ENCODE data around the gene FXYD1. TPM values are rescaled to one million over a fixed set of nuclear protein-coding genes. Genes with fewer than 3 reads are reported as not detected.

FXYD1 gene
- total and polyA plus RNA-seq, 2 experiments from 2014 or later, result 1.5 to 26.8 TPM

- TF ChIP-seq ZNF462 (CRISPR knock-in tag; IDR thresholded peaks at IDR 0.05) (no peak), EZH2 (IDR thresholded peaks at IDR 0.05; ENCODE audit: low read depth, unreplicated experiment) (no peak), EZH2phosphoT487 (IDR thresholded peaks at IDR 0.05; ENCODE audit: unreplicated experiment) (no peak), ETS1 (IDR thresholded peaks at IDR 0.05) (no peak), NANOG (IDR thresholded peaks at IDR 0.05; ENCODE audit: borderline replicate concordance) (no peak), CREB1 (CRISPR knock-in tag; IDR thresholded peaks at IDR 0.05; ENCODE audit: low read depth) (no peak)
These were observed 33.6 kb upstream of the FXYD1 start (continued) for GRCh38 chr19:35105047-35105410.

GRCh38 chr19:35105411-35106290 is 33.0 kb upstream of the FXYD1 start:
- no peaks in the 10 kb centered on the region; the same call in 1 of the 3 replicates for H3K9me3 Mint-ChIP-seq
- H3K4me1 Mint-ChIP-seq, result peaks cover 8% of the 10 kb centered on the region
- Histone ChIP-seq H3K36me3 (ENCODE audit: insufficient read depth) (no peaks in the 10 kb centered on the region), H3K27ac (ENCODE audit: low read depth) (no peak overlapping the region), H3K9me2 (ENCODE audit: insufficient read depth) (no peaks in the 10 kb centered on the region), H3K4me1 (ENCODE audit: insufficient read depth) (peaks cover 1% of the 10 kb centered on the region; the same call in 1 of the 2 replicates), H3F3A (replicated peaks; ENCODE audit: low read depth) (no peaks in the 10 kb centered on the region), H3K27me3 (ENCODE audit: insufficient read depth) (no peaks in the 10 kb centered on the region), H3K4me2 (no peak overlapping the region), H2AFZ (no peak overlapping the region), H3K79me2 (replicated peaks; ENCODE audit: insufficient read depth) (no peaks in the 10 kb centered on the region), H3K4me3 (no peak overlapping the region), H4K20me1 (replicated peaks; ENCODE audit: insufficient read depth) (no peaks in the 10 kb centered on the region)
- H3K27me3 Mint-ChIP-seq (ENCODE audit: insufficient read depth, low read depth, poor library complexity), result peaks cover 19% of the 10 kb centered on the region
- DNase-seq (ENCODE audit: low spot score), result no peak
- no peak for ATAC-seq
- no peak overlapping the region for H3K27ac Mint-ChIP-seq
- peaks cover 11% of the 10 kb centered on the region; the same call in 1 of the 3 replicates for H3K36me3 Mint-ChIP-seq (ENCODE audit: low read depth)
- no peak overlapping the region for H3K4me3 Mint-ChIP-seq
- TF ChIP-seq REST (IDR thresholded peaks at IDR 0.05; ENCODE audit: unreplicated experiment), result no peak
- no peak for TF ChIP-seq CREB1 (CRISPR knock-in tag; IDR thresholded peaks at IDR 0.05; ENCODE audit: low read depth)
- no peak for TF ChIP-seq EZH2phosphoT487 (IDR thresholded peaks at IDR 0.05; ENCODE audit: unreplicated experiment)
- TF ChIP-seq POLR2AphosphoS5 (IDR thresholded peaks at IDR 0.05; ENCODE audit: low read depth), result no peak
